ENCODE data around the gene MAN1A1.

DNA sequence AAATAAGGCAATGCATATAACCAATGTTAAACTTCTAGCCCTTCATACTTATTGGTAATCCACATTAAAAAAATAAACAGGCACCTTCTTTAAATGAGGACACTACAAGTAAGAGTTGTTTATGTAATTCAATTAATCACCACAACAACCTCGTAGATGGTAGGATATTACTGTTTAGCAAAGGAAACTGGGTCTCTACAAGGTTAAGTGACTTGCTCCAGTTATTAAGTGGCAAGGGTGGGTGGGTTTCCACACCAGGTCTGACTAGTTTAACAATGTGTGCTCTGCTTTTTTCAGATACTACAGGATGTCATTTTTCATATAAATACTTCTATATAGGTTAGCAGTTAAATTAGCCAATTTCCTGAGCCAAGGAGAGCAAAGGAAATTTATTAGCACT, 129.1 kb downstream of the MAN1A1 start:
- no peak for TF ChIP-seq EZH2 (IDR thresholded peaks at IDR 0.05)
- TF ChIP-seq POLR2AphosphoS5 (IDR thresholded peaks at IDR 0.05; ENCODE audit: borderline replicate concordance, low read depth, low read length), result no peak
- no peak for TF ChIP-seq FOXP2 (optimal IDR thresholded peaks at IDR 0.05; ENCODE audit: control extremely low read depth, extremely low read length, insufficient read depth)

Data from SK-N-MC (cell line).